Dermis microvascular lymphatic vessel endothelial cell (primary cell): ENCODE results near the gene TTC28. TPM values are rescaled to one million over a fixed set of nuclear protein-coding genes. Genes with fewer than 3 reads are reported as not detected.
A peak's percentile ranks its signal among the peaks of the same experiment; 100 is the strongest.
"Not testable (repeated sequence)": the region's sequence is repeated elsewhere in the genome, so short reads cannot be mapped to it uniquely, and the experiment has no call there.

ENCODE experiments used
- DNase-seq, 2 donors: peaks; one replicate each; pipeline versions ENCODE4 v3.0.0 to v3.0.0-alpha.2; 2010; ENCODE audit warnings: low read depth in 2 of 2
- total RNA-seq: library from RNA; depleted of rRNA; stranded (reverse); fragments of >200 nt; gene quantifications from 2 replicates; pipeline ENCODE4 v1.2.1, GENCODE V29; 2014

TTC28 gene
- total RNA-seq, 1 donor from 2014 or later: 11.7 TPM

DNA sequence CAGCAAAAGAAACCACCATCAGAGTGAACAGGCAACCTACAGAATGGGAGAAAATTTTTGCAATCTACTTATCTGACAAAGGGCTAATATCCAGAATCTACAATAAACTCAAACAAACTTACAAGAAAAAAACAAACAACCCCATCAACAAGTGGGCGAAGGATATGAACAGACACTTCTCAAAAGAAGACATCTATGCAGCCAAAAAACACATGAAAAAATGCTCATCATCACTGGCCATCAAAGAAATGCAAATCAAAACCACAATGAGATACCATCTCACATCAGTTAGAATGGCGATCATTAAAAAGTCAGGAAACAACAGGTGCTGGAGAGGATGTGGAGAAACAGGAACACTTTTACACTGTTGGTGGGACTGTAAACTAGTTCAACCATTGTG is 188.4 kb downstream of the TTC28 start:
- not testable (repeated sequence) for DNase-seq

DNA sequence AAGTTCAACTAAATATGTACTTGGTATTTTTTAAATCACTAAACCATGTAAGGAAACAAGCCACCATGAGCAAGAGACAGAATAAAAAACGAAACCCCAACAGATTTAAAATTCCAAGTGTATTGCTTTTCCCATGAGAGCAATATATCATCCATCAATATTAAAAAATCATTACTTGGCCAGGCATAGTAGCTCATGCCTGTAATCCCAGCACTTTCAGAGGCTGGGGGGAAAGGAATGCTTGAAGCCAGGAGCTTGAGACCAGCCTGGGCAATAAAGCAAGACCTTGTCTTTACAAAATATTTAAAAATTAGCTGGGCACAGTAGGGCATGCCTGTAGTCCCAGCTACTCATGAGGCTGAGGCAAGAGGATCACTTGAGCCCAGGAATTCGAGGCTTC is 190.8 kb downstream of the TTC28 start:
- DNase-seq: no peak

DNA sequence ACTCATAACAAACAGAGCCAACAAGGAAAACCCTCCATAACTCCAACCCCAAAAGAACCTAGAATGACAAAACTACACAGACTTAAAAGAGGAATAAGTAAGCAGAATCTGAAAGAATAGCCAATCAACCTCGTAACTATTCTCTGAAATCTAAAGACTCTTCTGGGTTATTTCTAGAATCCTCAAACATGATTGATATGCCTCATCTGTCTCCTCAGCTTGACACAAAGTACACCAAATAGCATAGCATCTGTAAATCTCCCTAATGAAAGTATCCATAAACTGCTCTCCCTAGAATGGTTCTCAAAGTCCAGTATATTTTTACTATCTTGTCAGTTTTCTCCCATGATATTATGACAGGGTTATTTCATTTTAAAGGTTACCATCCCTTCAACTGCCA is 195.0 kb downstream of the TTC28 start:
- no peak for DNase-seq

DNA sequence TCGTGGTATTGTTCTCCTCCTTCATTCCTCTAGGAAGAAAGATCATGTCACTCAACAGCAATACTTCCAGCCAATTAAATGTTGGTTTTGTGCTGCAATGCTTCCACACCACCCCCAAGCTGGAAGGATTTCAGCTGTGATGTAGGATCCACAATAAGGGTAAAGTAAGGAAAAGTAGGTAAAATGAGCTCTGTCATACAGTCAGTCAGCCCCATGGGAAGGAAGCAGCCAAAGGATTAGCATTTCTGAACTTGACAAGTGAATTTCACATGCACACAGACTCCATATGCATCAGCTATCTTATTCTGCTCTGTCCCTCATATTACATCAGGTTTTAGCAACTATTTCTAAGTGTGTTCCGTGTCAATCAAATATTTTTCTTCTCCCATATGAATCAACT is 197.9 kb downstream of the TTC28 start:
- no peak for DNase-seq

- no peak for DNase-seq
Observed at GRCh38 chr22:28480000-28480715, 199.5 kb downstream of the TTC28 start.

- no peak for DNase-seq
Observed at GRCh38 chr22:28478564-28478963, 201.1 kb downstream of the TTC28 start.

DNA sequence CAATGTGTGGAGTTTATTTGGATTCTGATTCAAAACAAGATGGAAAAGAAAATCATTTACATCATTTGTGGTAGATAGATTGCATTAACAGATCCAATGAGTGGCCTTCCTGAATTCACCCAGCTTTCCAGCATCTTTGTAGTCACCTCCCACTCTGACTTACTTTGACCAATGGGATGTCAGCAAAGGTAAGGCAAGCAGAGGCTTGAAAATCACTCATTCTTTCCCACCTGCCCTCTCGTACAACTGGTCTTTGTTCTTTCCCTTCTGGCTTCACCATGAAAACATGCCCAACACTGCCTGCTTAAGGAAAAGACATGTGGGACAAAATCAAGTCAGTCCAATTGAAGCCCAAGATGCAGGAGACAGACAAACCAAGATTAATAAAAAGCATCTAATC is 202.1 kb downstream of the TTC28 start:
- no peak for DNase-seq

GRCh38 chr22:28474330-28474729 is 205.3 kb downstream of the TTC28 start:
- DNase-seq: no peak

GRCh38 chr22:28473258-28473657 is 206.4 kb downstream of the TTC28 start:
- no peak for DNase-seq

GRCh38 chr22:28467055-28467454 is 212.6 kb downstream of the TTC28 start:
- DNase-seq: not testable (repeated sequence)

- DNase-seq: no peak
Observed at GRCh38 chr22:28466399-28466798, 213.2 kb downstream of the TTC28 start.

DNA sequence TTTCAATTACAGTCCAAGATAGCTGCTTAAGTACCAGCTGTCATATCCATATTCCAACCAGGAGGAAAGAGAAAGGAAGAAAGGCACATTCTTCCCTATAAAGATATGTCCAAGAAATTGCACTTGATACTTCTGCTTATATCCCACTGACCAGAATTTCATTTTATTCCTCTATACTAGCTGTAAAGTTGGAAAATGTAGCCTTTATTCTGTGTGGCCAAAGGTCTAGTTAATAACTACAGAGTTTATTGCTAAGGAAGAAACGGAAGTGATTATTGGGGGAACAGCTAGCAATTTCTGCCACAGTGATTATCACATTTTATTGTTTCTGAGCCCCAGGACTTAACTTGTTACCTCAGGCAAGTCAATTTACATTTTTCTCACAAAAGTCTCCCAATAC is 213.8 kb downstream of the TTC28 start:
- no peak for DNase-seq

GRCh38 chr22:28464127-28464526 is 215.5 kb downstream of the TTC28 start:
- no peak for DNase-seq

GRCh38 chr22:28463408-28463807 is 216.2 kb downstream of the TTC28 start:
- not testable (repeated sequence) for DNase-seq

GRCh38 chr22:28462901-28463300 is 216.7 kb downstream of the TTC28 start:
- no peak for DNase-seq

DNA sequence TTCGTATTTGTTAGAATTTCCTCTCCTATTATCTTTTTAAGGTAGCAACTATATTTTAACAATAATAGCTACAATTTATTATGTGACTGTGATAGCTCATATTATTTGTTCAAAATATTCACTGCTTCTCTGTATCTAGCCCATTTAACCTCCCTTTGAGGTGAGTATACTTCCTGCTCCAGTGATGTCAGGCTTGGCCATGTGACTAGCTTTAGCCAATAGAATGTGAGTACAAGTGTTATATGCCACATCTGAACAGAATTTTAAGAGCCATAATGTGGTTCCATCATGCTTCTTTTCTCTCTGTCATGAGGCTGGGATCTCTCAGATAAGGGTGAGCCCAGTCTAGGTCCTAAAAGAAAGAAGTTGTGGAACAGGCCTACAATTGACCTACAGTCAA is 217.6 kb downstream of the TTC28 start:
- no peak for DNase-seq

- DNase-seq: no peak
Observed at GRCh38 chr22:28454431-28455064, 225.1 kb downstream of the TTC28 start.

GRCh38 chr22:28450109-28450508 is 229.5 kb downstream of the TTC28 start:
- no peak for DNase-seq

DNA sequence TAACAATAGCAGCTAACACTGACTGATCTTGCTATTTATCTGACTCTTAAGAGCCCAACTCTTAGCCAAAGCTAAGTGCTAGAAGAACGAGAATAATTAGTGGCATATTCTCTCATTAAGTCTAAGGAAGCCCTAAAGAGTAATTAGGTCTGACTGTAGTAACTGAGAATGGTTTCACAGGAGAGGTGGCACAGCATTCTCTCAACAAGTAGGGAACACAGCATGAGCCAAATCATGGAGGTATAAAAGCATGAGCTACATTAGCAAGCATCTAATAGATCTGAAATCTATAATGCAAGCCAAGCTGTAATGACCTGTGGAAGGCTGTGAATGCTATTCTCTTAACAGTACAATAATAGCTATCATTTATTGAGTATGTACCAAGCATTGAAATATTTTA is 230.6 kb downstream of the TTC28 start:
- DNase-seq: no peak

DNA sequence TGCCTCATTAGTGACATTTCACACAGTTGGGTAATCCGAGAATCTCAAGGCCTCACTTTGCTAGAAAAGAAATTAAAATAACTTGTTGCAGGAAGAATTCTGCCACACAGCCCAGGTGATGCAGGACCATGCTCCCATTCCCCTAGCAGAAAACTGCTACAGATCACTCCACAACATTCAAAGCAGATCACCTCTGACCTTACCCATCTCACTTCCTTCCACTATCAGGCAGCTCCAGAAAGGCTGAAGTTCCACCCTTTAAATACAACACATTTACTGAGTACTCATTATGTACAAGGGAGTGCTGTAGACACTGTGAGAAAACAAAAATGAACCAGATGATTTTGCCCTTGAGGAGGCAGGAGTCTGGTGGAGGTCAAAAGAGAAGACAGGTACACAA is 231.0 kb downstream of the TTC28 start:
- DNase-seq: no peak

DNA sequence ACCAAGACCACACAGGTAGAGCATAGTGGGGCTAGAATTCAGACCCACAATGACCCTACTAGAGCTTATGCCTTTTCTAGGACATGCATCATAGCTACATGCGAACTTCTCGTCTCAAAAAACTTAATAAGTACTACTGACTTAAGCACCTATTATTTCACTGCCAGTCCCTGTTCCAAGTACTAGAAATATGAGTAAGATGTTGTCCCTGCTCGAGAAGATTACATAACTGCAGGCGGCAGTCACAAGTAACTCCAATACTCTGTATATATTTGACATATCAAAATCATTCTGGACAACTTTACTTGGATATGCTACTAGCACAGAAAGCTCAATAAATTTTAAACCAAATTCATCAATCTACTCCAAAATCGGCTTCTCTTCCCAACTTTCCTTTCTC is 235.0 kb downstream of the TTC28 start:
- DNase-seq: no peak

DNA sequence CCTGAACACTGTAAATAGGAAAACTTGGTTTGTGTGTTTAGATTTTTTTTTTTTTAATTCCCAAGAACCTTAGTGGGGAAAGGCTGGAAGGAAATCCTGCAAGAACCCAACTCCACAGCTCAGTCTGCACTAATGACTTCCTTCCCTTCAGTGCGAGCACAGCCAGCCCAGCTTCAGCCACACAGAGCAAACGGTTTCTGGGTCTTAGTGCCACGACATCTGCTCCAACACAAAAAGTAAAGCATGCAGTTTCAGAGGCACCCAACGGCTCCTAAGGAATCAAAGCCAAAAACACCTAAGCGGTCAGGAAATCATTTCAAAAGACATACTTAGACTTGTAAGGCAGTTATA is 236.1 kb downstream of the TTC28 start:
- peak; percentile 34 to 78 for DNase-seq

- DNase-seq: peak in 1 of 2 donors; percentile 11
Observed at GRCh38 chr22:28442711-28443525, 236.7 kb downstream of the TTC28 start.
